Measurements from ENCODE around the gene POLR3H.

Gene POLR3H

DNA sequence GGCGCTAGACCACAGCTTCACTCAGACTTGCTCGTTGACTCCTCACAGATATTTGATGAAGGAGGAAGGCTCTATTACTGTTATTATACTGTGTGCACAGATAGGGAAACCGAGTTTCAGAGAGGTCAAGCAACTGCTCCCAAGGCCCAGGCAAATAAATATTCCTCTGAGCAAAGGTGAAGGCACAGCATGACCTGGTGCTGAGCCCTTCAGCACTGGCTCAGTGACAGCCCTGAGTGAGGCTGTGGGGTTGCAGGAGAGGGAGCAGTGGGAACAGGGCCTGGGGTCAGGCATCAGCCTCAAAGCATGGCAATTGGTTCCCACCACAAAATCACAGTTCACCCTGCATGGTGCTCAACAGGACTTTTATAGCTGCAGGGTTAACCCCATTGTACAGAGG is 7.1 kb downstream of the POLR3H start:
- Histone ChIP-seq H3K27me3 (ENCODE audit: control insufficient read depth, insufficient read depth, low read length) (no peaks in the 10 kb centered on the region), H3K9me3 (ENCODE audit: control insufficient read depth, insufficient read depth, low read length) (no peaks in the 10 kb centered on the region), H3K4me3 (ENCODE audit: low read length) (no peak overlapping the region), H3K4me1 (ENCODE audit: control insufficient read depth, insufficient read depth, low read length) (peaks cover 5% of the 10 kb centered on the region), H3K27ac (ENCODE audit: low read length) (no peak overlapping the region), H3K36me3 (ENCODE audit: control insufficient read depth, insufficient read depth, low read length) (0 out of 2 replicates have a peak, but pooled peaks cover 8% of the 10 kb centered on the region)
- no peak for DNase-seq (ENCODE audit: low read depth, low spot score)
- no CpG with 5 or more reads among the region's 3 CpGs for WGBS (ENCODE audit: insufficient coverage, insufficient read length)

DNA sequence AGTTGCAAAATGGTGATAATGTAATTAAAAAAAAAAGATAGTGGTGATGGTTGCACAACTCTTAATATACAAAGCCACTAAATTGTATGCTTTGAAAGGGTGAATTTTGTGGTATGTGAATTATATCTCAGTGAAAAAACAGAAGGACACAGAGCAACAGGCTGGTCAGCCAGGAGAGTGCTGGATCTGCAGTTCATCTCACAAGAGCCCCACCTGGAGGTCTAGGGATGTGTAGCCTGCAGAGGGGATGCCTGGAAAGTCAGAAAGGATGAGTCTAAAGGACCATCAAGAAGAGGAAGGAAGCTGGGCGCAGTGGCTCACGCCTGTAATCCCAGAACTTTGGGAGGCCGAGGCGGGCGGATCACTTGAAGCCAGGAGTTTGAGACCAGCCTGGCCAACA is 9.0 kb downstream of the POLR3H start:
- DNase-seq (ENCODE audit: low read depth, low spot score): no peak
- no CpG with 5 or more reads among the region's 5 CpGs for WGBS (ENCODE audit: insufficient coverage, insufficient read length)
- Histone ChIP-seq H3K4me1 (ENCODE audit: control insufficient read depth, insufficient read depth, low read length) (peaks cover 4% of the 10 kb centered on the region), H3K4me3 (ENCODE audit: low read length) (no peak overlapping the region), H3K9me3 (ENCODE audit: control insufficient read depth, insufficient read depth, low read length) (no peaks in the 10 kb centered on the region), H3K36me3 (ENCODE audit: control insufficient read depth, insufficient read depth, low read length) (peaks cover 20% of the 10 kb centered on the region), H3K27me3 (ENCODE audit: control insufficient read depth, insufficient read depth, low read length) (no peaks in the 10 kb centered on the region), H3K27ac (ENCODE audit: low read length) (no peak overlapping the region)

DNA sequence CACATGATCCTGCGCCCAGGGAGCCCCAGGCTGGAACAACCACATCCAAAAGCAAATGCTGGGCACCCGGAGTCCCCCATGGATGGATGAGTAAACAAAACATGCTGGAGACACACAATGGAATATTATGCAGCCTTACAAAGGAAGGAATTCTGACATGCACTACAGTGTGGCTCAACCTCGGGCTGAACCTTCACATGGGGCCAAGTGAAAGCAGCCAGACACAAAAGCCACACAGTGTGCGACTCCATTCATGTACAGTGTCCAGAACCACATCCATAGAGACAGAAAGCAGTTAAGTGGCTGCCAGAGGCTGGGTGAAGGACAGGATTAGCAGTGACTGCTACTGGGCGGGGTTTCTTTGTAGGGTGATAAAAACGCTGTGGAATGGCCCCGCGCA is 10.1 kb downstream of the POLR3H start:
- peaks cover 22% of the 10 kb centered on the region for H3K36me3 ChIP-seq (ENCODE audit: control insufficient read depth, insufficient read depth, low read length)
- H3K27ac ChIP-seq (ENCODE audit: low read length): no peak overlapping the region

DNA sequence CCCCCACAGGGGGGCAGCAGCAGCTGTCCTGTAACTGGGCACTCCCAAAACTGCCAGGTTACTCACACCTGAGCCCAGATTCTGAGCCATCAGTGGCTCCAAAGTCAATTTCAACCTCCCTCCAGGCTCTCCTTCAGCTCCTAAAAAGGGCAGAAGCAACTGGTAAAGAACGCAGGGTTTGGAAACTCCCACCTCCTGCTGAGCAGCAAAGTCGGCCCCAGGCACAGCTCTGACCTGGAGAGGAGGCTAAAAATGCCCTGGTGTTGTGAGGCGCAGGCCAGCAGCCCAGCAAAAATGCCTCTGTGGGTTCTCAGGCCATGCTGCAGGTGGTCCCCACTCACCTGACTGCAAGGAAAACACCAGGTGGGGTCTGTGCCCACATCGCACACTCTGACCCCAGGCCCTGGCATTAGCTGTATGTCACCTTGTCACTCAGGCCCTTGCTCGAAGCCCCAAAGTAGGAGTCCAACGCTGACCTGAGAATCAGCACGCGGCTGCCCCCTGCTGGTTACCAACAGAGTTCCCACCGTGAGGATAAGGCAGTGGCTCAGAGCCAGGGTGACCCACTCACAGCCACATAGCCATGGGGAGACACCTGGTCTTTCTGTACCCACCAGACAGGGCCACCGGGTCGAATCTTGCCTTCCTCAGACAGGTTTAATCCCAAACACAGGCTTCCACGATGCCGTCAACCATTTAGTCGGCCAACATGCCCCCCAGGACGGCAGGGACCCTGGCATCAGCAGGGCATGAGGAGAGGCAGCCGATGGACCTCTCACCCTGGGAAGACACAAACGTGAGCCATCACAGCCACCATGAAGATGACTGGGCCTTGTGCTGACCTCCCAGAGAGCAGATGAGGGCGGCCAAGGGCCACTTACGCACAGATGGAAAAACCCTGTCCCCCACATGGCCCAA is 11.1 kb downstream of the POLR3H start:
- peaks cover 31% of the 10 kb centered on the region for H3K36me3 ChIP-seq (ENCODE audit: control insufficient read depth, insufficient read depth, low read length)
- H3K27me3 ChIP-seq (ENCODE audit: control insufficient read depth, insufficient read depth, low read length): no peaks in the 10 kb centered on the region
- no peak for DNase-seq (ENCODE audit: low read depth, low spot score)
- WGBS (ENCODE audit: insufficient coverage, insufficient read length): no CpG with 5 or more reads among the region's 19 CpGs
- no peak overlapping the region for H3K27ac ChIP-seq (ENCODE audit: low read length)
- H3K9me3 ChIP-seq (ENCODE audit: control insufficient read depth, insufficient read depth, low read length): no peaks in the 10 kb centered on the region
- H3K4me3 ChIP-seq (ENCODE audit: low read length): no peak overlapping the region
- H3K4me1 ChIP-seq (ENCODE audit: control insufficient read depth, insufficient read depth, low read length): peaks cover 4% of the 10 kb centered on the region

More for the DNA sequence above, 10.1 kb downstream of the POLR3H start:
- Histone ChIP-seq H3K4me3 (ENCODE audit: low read length) (no peak overlapping the region), H3K4me1 (ENCODE audit: control insufficient read depth, insufficient read depth, low read length) (peaks cover 4% of the 10 kb centered on the region), H3K9me3 (ENCODE audit: control insufficient read depth, insufficient read depth, low read length) (no peaks in the 10 kb centered on the region), H3K27me3 (ENCODE audit: control insufficient read depth, insufficient read depth, low read length) (no peaks in the 10 kb centered on the region)
- no peak for DNase-seq (ENCODE audit: low read depth, low spot score)
- WGBS (ENCODE audit: insufficient coverage, insufficient read length): no CpG with 5 or more reads among the region's 8 CpGs

DNA sequence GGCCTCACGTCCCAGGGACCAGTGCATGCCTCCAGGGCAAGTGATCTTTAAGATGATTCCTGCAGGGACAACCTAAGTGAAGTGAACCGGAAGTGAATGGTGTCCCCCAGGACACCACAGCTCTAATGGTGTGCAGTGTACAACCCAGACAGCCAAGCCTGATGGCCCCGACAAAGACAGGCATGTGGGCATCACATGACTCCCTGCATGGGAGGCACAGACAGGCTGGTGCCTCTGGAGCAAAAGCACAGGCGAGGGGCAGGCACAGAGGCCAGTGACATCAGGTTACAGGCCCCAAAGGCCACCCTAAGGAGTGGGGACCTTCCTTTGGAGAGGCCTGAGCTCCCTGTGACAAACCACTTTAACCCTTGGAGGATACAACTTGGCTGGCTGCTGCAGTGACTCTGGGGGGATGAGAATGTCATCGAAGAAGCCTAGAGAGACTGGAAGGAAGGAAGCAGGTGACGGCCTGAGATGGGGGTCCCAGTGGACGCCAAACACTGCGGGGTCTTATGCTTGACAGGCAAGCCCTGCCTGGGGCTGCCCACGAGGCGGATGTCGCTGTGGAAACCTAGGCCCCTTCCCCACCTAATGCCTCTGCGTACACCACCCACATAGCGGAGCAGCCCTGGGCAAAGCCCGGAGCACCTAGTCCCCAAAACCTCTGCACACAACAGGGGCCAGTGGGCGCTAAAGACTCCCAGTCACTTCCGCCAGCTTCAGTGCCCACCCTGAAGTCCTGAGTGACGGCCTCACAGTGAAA is 12.4 kb downstream of the POLR3H start:
- H3K9me3 ChIP-seq (ENCODE audit: control insufficient read depth, insufficient read depth, low read length): no peaks in the 10 kb centered on the region
- no peak for DNase-seq (ENCODE audit: low read depth, low spot score)
- no peak overlapping the region for H3K27ac ChIP-seq (ENCODE audit: low read length)
- H3K4me3 ChIP-seq (ENCODE audit: low read length): no peak overlapping the region
- peaks cover 2% of the 10 kb centered on the region; the same call in 1 of the 2 replicates for H3K4me1 ChIP-seq (ENCODE audit: control insufficient read depth, insufficient read depth, low read length)
- H3K27me3 ChIP-seq (ENCODE audit: control insufficient read depth, insufficient read depth, low read length): no peaks in the 10 kb centered on the region
- WGBS (ENCODE audit: insufficient coverage, insufficient read length): no CpG with 5 or more reads among the region's 17 CpGs
- peaks cover 40% of the 10 kb centered on the region for H3K36me3 ChIP-seq (ENCODE audit: control insufficient read depth, insufficient read depth, low read length)

DNA sequence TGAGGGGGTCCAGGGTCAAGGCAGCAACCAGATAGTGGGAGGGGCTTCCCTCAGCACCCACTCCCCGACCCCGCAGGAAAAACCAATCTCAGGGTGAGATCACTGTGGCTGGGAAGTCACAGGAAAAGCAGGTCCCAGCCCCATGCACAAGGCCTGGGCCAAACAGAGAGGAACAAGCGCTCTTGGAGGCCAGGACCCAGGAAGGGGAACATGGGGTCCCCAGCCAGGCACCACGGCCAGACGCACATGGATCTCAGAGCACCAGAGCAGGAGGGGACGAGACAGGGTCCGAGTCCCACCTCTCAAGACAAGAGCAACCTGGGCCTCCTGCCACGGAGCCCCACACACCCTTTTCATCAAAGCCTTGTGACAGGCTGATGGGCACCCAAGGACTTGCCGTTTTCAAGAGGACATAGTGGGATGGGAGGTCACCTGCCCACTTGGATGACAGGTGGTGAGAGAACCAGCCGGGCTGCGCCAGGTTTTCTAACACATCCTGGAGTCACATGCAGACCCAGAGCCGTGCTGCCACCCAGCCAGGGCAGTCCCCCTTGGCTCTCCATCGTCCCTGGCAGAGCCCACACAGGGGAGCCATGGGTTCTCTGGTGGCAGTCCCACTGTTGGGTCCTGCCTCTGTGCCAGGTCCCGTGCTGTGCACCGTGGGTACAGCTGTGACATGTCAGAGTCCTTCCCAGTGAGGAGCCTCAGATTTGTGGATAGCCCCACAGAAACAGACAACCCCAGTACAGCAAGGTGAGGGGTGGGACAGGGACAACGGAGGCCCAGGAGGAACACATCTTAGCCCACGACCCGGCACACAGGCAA is 13.2 kb downstream of the POLR3H start:
- H3K4me1 ChIP-seq (ENCODE audit: control insufficient read depth, insufficient read depth, low read length): peaks cover 2% of the 10 kb centered on the region; the same call in 1 of the 2 replicates
- H3K27ac ChIP-seq (ENCODE audit: low read length): no peak overlapping the region
- H3K4me3 ChIP-seq (ENCODE audit: low read length): no peak overlapping the region
- no peak for DNase-seq (ENCODE audit: low read depth, low spot score)
- no peaks in the 10 kb centered on the region for H3K27me3 ChIP-seq (ENCODE audit: control insufficient read depth, insufficient read depth, low read length)
- H3K9me3 ChIP-seq (ENCODE audit: control insufficient read depth, insufficient read depth, low read length): no peaks in the 10 kb centered on the region
- WGBS (ENCODE audit: insufficient coverage, insufficient read length): no CpG with 5 or more reads among the region's 18 CpGs
- H3K36me3 ChIP-seq (ENCODE audit: control insufficient read depth, insufficient read depth, low read length): peaks cover 45% of the 10 kb centered on the region

DNA sequence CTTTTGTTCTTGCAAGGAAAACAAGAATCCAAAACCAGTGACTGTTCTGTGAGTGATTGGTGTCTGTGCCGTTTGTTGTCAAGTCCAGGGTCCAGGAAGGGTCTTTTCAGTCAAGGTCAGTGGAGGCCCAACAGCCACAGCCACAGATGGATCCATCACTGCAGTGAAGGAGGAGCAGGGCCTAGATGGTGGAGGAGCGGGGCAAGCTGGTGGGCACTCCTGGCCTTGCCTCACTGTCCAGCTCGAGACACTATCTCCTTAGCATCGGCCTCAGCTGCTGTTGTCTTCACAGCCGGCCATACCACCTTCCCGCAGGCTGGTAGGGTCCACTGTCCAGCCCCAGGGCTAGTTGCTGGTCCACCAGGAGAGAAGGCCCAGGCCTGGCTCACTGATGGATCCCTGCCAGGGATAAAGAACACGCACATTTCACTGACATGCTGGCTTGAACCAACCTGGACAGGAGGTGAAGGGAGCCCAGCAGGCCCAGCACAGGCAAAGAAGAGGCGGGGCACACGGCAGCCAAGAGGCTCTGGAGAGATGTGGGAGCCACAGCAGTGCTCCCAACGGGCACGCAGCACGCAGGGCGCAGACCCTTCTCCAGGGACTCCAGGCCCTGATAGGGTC is 15.2 kb downstream of the POLR3H start:
- WGBS (ENCODE audit: insufficient coverage, insufficient read length): no CpG with 5 or more reads among the region's 13 CpGs
- no peaks in the 10 kb centered on the region for H3K27me3 ChIP-seq (ENCODE audit: control insufficient read depth, insufficient read depth, low read length)

DNA sequence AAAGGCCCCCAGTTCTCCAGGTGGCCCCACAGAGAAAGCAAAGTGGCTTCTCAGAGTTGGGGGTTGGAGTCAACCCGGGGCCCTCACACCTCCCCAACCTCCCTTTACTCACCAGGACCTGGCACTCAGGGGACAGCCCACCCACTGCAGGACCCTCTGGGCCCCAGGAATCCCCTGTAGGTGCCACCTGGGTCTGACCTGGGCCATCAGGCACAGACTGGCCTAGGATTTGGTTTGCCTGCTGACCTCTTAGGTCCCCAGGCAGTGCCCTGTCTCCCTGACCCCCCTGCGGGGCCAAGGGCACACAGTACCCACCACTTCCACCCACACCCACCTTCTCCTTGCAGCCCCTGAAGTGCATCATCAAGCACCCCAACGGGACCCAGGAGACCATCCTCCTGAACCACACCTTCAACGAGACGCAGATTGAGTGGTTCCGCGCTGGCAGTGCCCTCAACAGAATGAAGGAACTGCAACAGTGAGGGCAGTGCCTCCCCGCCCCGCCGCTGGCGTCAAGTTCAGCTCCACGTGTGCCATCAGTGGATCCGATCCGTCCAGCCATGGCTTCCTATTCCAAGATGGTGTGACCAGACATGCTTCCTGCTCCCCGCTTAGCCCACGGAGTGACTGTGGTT is 16.0 kb downstream of the POLR3H start:
- Histone ChIP-seq H3K9me3 (ENCODE audit: control insufficient read depth, insufficient read depth, low read length) (no peaks in the 10 kb centered on the region), H3K36me3 (ENCODE audit: control insufficient read depth, insufficient read depth, low read length) (peaks cover 63% of the 10 kb centered on the region), H3K4me3 (ENCODE audit: low read length) (no peak overlapping the region), H3K4me1 (ENCODE audit: control insufficient read depth, insufficient read depth, low read length) (peaks cover 2% of the 10 kb centered on the region; the same call in 1 of the 2 replicates), H3K27ac (ENCODE audit: low read length) (no peak overlapping the region), H3K27me3 (ENCODE audit: control insufficient read depth, insufficient read depth, low read length) (no peaks in the 10 kb centered on the region)
- WGBS (ENCODE audit: insufficient coverage, insufficient read length): no CpG with 5 or more reads among the region's 16 CpGs
- no peak for DNase-seq (ENCODE audit: low read depth, low spot score)

More for the DNA sequence above, 15.2 kb downstream of the POLR3H start:
- Histone ChIP-seq H3K4me3 (ENCODE audit: low read length) (no peak overlapping the region), H3K36me3 (ENCODE audit: control insufficient read depth, insufficient read depth, low read length) (peaks cover 55% of the 10 kb centered on the region), H3K9me3 (ENCODE audit: control insufficient read depth, insufficient read depth, low read length) (no peaks in the 10 kb centered on the region), H3K27ac (ENCODE audit: low read length) (no peak overlapping the region), H3K4me1 (ENCODE audit: control insufficient read depth, insufficient read depth, low read length) (peaks cover 2% of the 10 kb centered on the region; the same call in 1 of the 2 replicates)
- no peak for DNase-seq (ENCODE audit: low read depth, low spot score)

DNA sequence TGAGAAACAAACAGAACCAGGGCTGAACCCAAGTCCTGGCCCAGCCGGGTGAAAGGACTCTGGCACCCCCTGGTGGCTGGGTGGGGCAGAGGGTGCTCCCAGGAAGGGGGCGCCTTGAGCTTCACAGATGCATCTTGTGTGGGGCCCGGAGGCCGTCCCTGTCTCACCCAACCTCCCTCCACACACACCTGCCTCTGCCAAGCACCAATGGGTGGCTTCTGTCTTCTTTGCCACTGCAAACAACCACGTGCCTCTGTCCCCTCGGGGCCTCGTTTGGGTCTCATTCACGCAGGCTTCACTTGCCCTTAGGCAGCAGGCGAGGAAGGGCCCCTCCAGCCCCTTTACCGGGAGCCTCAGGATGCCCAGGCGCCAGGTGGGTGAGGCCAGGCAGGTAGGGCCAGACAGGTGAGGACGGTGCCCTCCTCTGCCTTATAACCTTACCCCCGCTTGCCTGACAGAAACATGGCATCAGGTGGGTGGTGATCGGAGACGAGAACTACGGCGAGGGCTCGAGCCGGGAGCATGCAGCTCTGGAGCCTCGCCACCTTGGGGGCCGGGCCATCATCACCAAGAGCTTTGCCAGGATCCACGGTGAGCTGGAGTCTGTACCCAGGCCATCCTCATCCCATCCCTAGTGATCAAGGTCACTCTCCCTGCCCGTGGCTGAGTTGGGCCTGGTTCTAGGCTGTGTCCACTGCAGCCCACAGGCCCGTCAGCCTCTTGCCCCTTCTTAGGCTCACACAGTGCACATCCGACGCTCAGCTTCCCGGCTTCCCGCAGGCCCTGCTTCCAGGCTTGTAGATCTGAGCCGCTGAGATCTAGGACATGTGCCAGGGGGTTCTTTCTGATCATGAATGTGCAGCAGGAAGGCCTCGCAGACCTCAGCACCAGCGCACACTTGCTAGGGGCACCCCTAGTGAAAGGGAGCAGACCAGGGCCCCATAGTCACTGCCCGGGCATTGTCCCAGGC is 17.2 kb downstream of the POLR3H start:
- Histone ChIP-seq H3K4me3 (ENCODE audit: low read length) (no peak overlapping the region), H3K27ac (ENCODE audit: low read length) (no peak overlapping the region), H3K27me3 (ENCODE audit: control insufficient read depth, insufficient read depth, low read length) (no peaks in the 10 kb centered on the region), H3K36me3 (ENCODE audit: control insufficient read depth, insufficient read depth, low read length) (peaks cover 56% of the 10 kb centered on the region), H3K4me1 (ENCODE audit: control insufficient read depth, insufficient read depth, low read length) (no peaks in the 10 kb centered on the region), H3K9me3 (ENCODE audit: control insufficient read depth, insufficient read depth, low read length) (no peaks in the 10 kb centered on the region)
- no peak for DNase-seq (ENCODE audit: low read depth, low spot score)
- no CpG with 5 or more reads among the region's 32 CpGs for WGBS (ENCODE audit: insufficient coverage, insufficient read length)
